Natural killer cell treated with Interleukin-12 subunit alpha and Interleukin-12 subunit beta and Interleukin-15 and Interleukin-18, amount 100 ng/mL, for 72 hours (primary cell): ENCODE results near the gene CHKA. TPM values are rescaled to one million over a fixed set of nuclear protein-coding genes. Genes with fewer than 3 reads are reported as not detected.

ENCODE experiments used
- ATAC-seq, 2 donors: fragments of 150-1000 bp; cut with Tn5 transposase in 1 of 2; sonication (Bioruptor Pico), chemical (Tn5 transposase) in 1 of 2; 2 replicates each; pipeline ENCODE4 v1.10.0; 2021
- DNase-seq: peaks from one replicate; pipeline ENCODE4 v3.0.0; 2022; ENCODE audit warnings: low spot score
- H3K27ac Mint-ChIP-seq, 2 donors: 1 replicate in 1 of 2; 2 replicates in 1 of 2; pipeline ENCODE4 v1.8.0; 2022; ENCODE audit warnings: mixed read lengths in 2 of 2, mild to moderate bottlenecking in 1 of 2, moderate library complexity in 1 of 2
- H3K27me3 Mint-ChIP-seq, 2 donors: 1 replicate in 1 of 2; 2 replicates in 1 of 2; pipeline ENCODE4 v1.8.0; 2022; ENCODE audit warnings: mixed read lengths in 2 of 2
- H3K36me3 Mint-ChIP-seq: one replicate; pipeline ENCODE4 v1.8.0; 2022; ENCODE audit warnings: mixed read lengths
- H3K4me1 Mint-ChIP-seq, 2 donors: 1 replicate in 1 of 2; 2 replicates in 1 of 2; pipeline ENCODE4 v1.8.0; 2022; ENCODE audit warnings: low read depth in 2 of 2, mixed read lengths in 2 of 2, mild to moderate bottlenecking in 1 of 2
- H3K4me3 Mint-ChIP-seq: one replicate; pipeline ENCODE4 v1.8.0; 2022; ENCODE audit warnings: mixed read lengths
- H3K9me3 Mint-ChIP-seq: 2 replicates; pipeline ENCODE4 v1.8.0; 2022; ENCODE audit warnings: mixed read lengths
- total RNA-seq, 2 donors: library from RNA; stranded (reverse); gene quantifications; one replicate each; pipeline ENCODE4 v1.2.3, GENCODE V29; 2022

The CHKA gene
- total RNA-seq, 2 donors from 2014 or later = 10.6 to 34.9 TPM

DNA sequence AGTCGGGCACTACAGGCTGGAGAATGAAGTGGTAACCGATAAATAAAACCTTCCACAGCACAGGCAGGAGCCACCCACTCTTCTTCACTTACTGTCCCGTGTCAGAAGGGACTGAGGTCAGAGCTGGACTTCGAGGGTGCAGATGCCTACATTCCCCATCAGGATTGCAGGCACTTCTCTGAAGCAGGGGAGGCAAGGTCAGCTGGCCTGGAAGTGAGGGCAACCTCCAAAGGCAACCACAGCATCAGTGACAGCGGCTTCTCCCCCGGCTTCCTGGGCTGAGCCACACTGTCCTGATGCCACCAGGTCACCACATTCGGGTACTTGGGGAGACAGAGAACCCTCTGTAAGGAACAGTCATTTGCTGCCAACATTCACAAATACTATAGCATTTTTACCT, 59.7 kb downstream of the CHKA start:
- no peaks in the 10 kb centered on the region for H3K4me1 Mint-ChIP-seq
- no peaks in the 10 kb centered on the region for H3K36me3 Mint-ChIP-seq
- H3K27me3 Mint-ChIP-seq = no peaks in the 10 kb centered on the region
- ATAC-seq = no peak
- no peak overlapping the region for H3K4me3 Mint-ChIP-seq
- no peaks in the 10 kb centered on the region for H3K9me3 Mint-ChIP-seq
- H3K27ac Mint-ChIP-seq = no peak overlapping the region
- DNase-seq = no peak

DNA sequence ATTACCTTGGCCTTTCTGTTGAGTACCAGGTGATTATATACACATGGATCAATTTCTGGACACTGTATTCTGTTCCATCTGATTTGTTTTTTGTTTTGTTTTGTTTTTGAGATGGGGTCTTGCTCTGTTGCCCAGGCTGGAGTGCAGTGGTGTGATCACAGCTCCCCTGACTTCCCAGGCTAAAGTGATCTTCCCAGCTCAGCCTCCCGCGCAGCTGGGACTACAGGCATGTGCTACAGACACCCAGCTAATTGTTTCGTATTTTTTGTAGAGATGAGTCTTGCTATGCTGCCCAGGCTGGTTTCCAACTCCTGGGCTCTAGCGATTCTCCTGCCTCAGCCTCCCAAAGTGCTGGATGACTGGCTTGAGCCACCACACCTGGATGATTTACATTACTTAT, 63.4 kb downstream of the CHKA start:
- Mint-ChIP-seq H3K36me3 (no peaks in the 10 kb centered on the region), H3K9me3 (no peaks in the 10 kb centered on the region), H3K4me1 (peaks cover 0 to 4% of the 10 kb centered on the region in 2 donors), H3K27me3 (no peaks in the 10 kb centered on the region), H3K4me3 (no peak overlapping the region), H3K27ac (peak overlapping the region in 1 of 2 donors; percentile 15)
- ATAC-seq = no peak
- no peak for DNase-seq

- no peak for ATAC-seq
- H3K36me3 Mint-ChIP-seq = no peaks in the 10 kb centered on the region
- peak overlapping the region in 1 of 2 donors; percentile 15 for H3K27ac Mint-ChIP-seq
Measured at GRCh38 chr11:68056317-68057285, 64.6 kb downstream of the CHKA start.

GRCh38 chr11:68053981-68054812, 67.0 kb downstream of the CHKA start:
- Mint-ChIP-seq H3K9me3 (no peaks in the 10 kb centered on the region), H3K4me1 (peaks cover 0 to 4% of the 10 kb centered on the region in 2 donors), H3K27me3 (no peaks in the 10 kb centered on the region), H3K4me3 (no peak overlapping the region), H3K36me3 (no peaks in the 10 kb centered on the region), H3K27ac (peak overlapping the region in 1 of 2 donors; percentile 48)
- no peak for DNase-seq
- ATAC-seq = peak in 1 of 2 donors; percentile 13

More at GRCh38 chr11:68056317-68057285, 64.6 kb downstream of the CHKA start:
- no peaks in the 10 kb centered on the region for H3K9me3 Mint-ChIP-seq
- H3K4me3 Mint-ChIP-seq = no peak overlapping the region
- peaks cover 0 to 4% of the 10 kb centered on the region in 2 donors for H3K4me1 Mint-ChIP-seq
- DNase-seq = no peak
- H3K27me3 Mint-ChIP-seq = no peaks in the 10 kb centered on the region

DNA sequence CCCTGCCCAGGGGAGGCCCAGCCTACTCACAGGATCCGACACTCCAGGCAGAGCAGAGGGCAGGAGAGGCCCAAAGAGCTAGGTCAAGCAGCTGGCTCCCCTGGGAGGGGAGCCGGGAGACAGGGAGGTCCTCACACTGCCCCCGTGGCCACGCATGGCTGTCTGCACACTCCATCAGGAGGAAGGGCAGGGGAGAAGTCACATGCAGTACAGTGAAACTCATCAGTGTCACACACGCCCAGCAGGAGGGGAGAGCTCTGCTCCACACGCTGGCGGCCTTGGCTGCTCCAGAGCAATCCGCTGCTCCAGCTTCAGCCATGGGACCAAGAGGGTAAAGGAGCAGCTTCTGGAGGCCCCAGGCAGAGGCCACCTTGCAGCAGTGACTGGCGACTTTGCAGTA, 68.1 kb downstream of the CHKA start:
- no peak for DNase-seq
- ATAC-seq = no peak
- H3K36me3 Mint-ChIP-seq = no peaks in the 10 kb centered on the region
- peaks cover 0 to 4% of the 10 kb centered on the region in 2 donors for H3K4me1 Mint-ChIP-seq
- no peaks in the 10 kb centered on the region for H3K9me3 Mint-ChIP-seq
- no peaks in the 10 kb centered on the region for H3K27me3 Mint-ChIP-seq
- no peak overlapping the region for H3K27ac Mint-ChIP-seq
- H3K4me3 Mint-ChIP-seq = no peak overlapping the region

- no peak overlapping the region for H3K27ac Mint-ChIP-seq
- ATAC-seq = peak in 1 of 2 donors; percentile 2
Measured at GRCh38 chr11:68052137-68052873, 68.9 kb downstream of the CHKA start.

GRCh38 chr11:68051191-68052136, 69.7 kb downstream of the CHKA start:
- ATAC-seq = no peak
- no peaks in the 10 kb centered on the region for H3K9me3 Mint-ChIP-seq
- H3K27ac Mint-ChIP-seq = peak overlapping the region in 1 of 2 donors; percentile 23
- no peaks in the 10 kb centered on the region for H3K27me3 Mint-ChIP-seq
- H3K4me1 Mint-ChIP-seq = peaks cover 0 to 4% of the 10 kb centered on the region in 2 donors
- no peaks in the 10 kb centered on the region for H3K36me3 Mint-ChIP-seq
- no peak for DNase-seq
- H3K4me3 Mint-ChIP-seq = no peak overlapping the region

More at GRCh38 chr11:68052137-68052873, 68.9 kb downstream of the CHKA start:
- peaks cover 0 to 4% of the 10 kb centered on the region in 2 donors for H3K4me1 Mint-ChIP-seq
- no peak overlapping the region for H3K4me3 Mint-ChIP-seq
- H3K36me3 Mint-ChIP-seq = no peaks in the 10 kb centered on the region
- no peaks in the 10 kb centered on the region for H3K9me3 Mint-ChIP-seq
- no peaks in the 10 kb centered on the region for H3K27me3 Mint-ChIP-seq
- DNase-seq = no peak

DNA sequence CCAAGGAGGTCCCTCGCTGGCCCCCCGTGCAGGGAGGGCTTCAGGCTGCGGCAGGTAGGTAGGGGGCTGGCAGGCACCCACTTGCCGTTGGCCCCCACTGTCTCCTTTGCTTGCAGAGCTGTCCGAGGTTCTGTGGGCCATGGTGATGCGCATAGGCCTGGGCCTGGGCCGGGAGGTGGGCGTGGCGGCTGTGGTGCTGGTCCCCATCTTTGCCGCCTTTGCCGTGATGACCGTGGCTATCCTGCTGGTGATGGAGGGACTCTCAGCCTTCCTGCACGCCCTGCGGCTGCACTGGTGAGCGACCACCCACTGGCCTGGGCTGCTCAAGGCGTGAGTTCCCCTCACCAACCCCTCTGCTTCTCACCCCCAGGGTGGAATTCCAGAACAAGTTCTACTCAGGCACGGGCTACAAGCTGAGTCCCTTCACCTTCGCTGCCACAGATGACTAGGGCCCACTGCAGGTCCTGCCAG, 70.8 kb downstream of the CHKA start:
- Mint-ChIP-seq H3K27ac (no peak overlapping the region), H3K4me3 (no peak overlapping the region), H3K36me3 (no peaks in the 10 kb centered on the region), H3K9me3 (no peaks in the 10 kb centered on the region), H3K4me1 (peaks cover 0 to 4% of the 10 kb centered on the region in 2 donors), H3K27me3 (no peaks in the 10 kb centered on the region)
- DNase-seq = no peak
- no peak for ATAC-seq

DNA sequence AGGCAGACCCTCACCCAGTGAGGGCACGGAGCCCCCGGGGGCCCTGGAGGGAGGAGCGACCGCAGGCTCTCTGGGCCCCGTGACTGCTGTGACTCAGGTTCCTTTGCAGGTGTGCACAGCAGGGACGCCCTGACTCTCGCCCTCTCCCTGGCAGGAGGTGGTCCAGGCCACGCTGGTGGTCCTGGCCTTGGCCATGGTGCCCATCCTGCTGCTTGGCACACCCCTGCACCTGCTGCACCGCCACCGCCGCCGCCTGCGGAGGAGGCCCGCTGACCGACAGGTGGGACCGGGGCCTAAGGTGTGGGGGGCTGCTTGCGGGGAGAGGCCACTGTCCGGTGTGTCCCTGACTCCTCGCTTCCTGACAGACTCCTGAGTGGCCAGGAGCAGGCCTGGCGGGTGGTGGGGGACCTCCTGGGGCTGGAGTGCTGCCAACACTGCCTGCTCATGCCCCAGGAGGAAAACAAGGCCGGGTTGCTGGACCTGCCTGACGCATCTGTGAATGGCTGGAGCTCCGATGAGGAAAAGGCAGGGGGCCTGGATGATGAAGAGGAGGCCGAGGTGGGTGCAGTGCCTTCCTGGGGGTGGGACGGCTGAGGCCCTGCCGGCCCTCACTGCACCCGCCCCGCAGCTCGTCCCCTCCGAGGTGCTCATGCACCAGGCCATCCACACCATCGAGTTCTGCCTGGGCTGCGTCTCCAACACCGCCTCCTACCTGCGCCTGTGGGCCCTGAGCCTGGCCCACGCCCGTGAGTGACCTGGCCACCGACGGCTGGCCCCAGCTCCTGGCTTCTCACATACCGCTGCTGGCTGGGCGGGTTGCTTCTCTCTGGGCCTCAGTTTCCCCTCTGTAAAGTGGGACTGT, 71.4 kb downstream of the CHKA start:
- Mint-ChIP-seq H3K27me3 (no peaks in the 10 kb centered on the region), H3K4me3 (no peak overlapping the region), H3K9me3 (no peaks in the 10 kb centered on the region), H3K36me3 (no peaks in the 10 kb centered on the region), H3K27ac (no peak overlapping the region), H3K4me1 (peaks cover 0 to 4% of the 10 kb centered on the region in 2 donors)
- ATAC-seq (no peak), DNase-seq (no peak)

- no peak for DNase-seq
- Mint-ChIP-seq H3K4me1 (peaks cover 0 to 6% of the 10 kb centered on the region in 2 donors), H3K9me3 (no peaks in the 10 kb centered on the region), H3K27me3 (no peaks in the 10 kb centered on the region), H3K27ac (no peak overlapping the region), H3K36me3 (no peaks in the 10 kb centered on the region), H3K4me3 (no peak overlapping the region)
- no peak for ATAC-seq
Measured at GRCh38 chr11:68048681-68049508, 72.3 kb downstream of the CHKA start.
